HG02981 (cell line): ENCODE measurements around the gene GPRIN3.

Experiments used
- ATAC-seq: cut with Tn5 transposase; IDR thresholded peaks from one replicate; pipeline ENCODE4 v1.9.1; 2021; ENCODE audit warnings: mild to moderate bottlenecking, moderate library complexity; ENCODE audit not compliant: unreplicated experiment

GPRIN3 gene

DNA sequence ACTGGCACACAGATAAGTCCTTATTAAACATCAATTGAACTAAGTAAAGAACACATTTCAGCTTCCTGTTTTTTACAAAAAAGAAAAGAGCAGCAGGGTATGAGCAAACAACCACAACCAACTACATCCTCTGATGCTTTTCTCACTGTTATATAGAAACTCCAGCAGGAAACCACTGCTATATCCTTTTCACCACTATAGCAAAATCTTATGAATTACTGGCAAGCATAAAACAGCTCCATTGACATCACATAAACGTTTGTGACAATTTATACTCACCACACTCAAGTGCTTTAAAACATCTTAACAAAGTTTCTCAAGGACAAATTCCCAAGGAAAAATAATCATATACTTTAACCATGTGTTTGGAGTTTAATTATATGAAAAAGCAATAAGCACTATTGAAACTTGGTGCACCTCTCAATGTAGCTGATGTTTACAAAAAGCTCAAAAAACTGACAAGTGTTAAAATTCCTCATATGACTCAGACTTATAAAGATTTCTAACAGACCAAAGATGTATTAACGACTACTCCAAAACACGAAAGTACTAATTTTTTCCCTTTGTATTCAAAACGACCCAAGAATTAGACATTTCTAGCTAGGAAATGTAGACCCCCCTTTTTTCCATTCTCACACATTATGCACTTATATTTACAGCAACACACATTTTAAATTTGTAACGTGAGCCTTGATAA is 12.9 kb downstream of the GPRIN3 start:
- ATAC-seq = peak; percentile 90

DNA sequence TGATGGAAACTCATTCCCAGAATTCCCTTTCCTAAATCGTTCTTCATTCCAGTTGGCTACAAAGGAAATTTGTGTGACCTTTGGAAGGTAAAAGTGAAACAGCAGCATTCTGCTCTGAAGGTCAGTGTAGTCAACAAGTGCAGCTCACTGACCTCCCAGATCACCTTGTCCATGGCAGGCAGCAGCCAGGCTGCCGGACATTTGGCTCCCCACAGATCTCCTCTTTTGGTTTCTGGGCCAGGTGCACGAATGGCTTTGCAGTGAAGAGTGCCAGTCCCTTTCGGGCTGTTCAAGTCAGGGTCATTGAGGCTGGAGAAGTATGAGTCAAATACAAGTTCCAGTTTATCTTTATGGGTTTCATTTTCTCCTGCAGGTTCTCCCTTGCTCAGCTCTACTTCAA is 14.3 kb downstream of the GPRIN3 start:
- no peak for ATAC-seq

DNA sequence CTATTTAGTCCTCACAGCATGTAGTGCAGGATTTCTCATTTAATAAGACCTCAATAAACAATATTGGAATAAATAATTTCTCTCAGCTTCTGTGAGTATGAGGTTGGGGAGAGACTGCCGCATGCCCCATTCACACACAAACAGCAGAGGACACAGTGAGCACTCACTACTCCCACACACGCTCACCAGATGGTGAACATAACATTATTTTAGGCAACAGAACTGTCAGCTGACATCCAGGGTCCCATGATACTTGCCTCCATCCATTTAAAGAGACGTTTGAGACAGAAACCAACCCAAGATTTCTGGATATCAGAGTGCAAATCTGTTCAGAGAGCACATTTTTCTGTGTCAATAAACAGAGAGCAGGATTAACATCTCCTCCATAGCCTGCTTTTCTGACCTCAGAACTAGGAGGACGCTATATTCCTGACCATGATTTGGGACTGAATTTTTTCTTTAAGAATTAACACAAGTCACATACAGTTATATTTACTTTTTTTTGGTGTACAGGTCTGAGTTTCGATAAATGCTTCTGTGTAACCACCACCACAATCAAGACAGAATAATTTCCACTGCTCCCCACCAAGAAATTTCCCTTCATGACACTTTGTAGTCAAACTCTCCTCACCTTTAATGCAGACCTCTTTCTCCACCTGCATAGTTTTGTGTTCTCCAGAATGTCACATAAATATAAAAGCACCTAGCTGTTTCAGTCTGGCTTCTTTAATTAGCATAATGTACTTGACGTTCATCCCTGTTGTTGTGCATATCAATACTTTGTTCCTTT is 16.7 kb downstream of the GPRIN3 start:
- no peak for ATAC-seq

DNA sequence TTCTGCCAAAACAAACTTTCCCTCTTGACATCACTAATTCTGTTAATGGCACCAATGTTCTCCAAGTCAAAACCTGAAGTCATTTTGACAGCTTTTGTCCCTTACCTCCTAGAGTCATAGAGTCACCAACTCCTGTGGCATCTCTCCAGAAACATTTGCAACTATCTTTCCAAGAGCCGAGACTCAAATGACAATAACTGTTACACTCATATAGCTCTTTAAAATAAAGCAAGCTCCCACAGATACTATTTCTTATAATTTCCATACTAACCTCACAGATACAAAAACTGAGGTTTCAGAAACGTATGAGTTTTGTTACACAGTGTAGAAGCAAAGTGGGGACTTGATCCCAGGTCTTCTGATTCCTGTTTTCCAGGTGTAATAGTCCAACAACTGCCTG is 18.3 kb downstream of the GPRIN3 start:
- no peak for ATAC-seq

DNA sequence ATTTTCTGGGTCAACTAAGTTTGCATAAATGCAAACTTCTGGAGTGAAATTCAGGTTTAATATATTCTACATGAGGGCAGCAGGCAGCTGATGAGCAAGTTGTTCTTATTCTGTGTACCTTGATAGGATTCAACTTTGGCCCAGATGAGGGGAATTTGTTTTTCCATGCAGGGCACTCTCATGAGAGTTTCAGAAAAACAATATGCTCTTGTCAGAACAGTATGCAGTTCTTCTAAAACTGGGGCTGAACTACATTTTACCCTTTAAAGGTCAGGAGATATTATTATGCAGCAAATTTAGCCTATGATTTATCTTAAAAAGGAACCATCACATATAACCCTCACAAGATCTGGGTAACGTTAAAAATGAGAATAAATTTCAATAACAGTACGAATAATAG is 19.2 kb downstream of the GPRIN3 start:
- ATAC-seq = no peak

DNA sequence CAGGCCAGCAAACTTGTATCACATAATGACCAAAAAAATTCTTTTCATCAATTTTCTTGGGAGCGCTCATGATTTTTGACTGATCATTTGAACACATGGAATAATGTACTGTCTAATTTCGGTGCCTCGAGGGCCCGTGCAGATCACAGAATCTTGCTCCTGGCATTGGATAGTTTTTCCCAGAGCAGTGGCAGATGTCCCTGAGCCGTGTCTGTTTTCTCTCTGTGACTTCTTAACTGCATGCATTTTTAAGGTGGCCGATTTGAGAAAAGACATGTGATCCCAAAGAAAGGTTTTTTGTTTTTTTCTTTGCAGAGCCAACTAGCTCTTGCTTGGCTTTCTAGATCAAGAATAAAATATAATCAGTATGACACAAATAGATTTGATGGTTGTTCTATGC is 19.7 kb downstream of the GPRIN3 start:
- ATAC-seq = no peak

DNA sequence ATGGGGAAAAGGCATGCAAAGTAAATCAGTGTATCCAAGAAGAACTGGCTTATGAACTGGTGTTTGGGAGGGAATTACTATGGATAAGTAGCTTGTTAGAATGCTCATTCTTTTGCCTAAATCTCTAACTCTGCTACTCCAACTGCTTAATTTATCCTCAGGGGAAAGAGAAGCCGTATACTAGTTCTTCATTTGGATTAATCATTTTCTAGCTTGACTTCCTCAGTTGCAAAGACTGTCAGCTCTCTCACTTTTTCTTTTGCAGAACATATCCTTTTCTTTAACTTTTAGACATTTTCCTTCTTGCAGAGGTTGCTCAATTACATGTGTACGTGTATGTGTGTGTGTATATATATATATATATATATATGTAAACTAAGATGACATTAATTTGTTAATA is 21.9 kb downstream of the GPRIN3 start:
- no peak for ATAC-seq

DNA sequence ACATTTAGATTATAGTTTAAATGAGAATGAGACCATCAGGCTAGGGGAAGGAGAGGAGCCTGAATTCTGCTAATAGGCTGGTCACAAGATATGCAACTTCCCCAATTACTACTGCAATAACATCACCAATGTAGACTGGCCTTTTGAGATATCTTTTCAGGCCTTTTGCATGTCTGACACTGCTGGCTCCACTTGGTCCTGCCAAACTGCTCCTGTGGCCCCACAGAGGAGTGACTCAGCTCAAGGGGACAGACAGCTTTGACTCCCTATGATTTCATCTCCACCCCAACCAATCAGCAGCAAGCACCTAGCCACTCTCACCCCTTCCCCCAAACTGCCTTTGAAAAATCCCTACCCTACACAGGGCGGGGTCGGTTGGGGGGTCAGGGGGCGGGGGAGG is 22.8 kb downstream of the GPRIN3 start:
- ATAC-seq = no peak

DNA sequence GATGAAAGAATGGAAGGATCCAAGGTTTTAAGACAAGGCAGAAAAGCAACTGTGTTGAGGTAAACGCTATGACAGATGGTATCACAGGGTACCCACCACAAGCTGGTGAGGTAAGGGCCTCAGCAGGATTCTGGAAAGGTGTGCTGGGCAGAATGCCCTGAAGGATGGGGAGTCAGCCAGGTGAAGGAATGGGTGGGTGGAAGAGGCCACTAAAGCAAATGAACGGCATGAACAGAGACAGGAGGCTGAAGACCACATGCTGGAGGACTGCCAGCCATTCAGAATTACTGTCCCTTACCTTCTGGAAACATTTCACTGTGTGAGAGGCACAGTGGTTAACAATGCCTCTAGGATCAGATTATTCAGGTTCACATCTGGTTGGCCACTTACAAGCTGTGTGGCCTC is 23.6 kb downstream of the GPRIN3 start:
- no peak for ATAC-seq

DNA sequence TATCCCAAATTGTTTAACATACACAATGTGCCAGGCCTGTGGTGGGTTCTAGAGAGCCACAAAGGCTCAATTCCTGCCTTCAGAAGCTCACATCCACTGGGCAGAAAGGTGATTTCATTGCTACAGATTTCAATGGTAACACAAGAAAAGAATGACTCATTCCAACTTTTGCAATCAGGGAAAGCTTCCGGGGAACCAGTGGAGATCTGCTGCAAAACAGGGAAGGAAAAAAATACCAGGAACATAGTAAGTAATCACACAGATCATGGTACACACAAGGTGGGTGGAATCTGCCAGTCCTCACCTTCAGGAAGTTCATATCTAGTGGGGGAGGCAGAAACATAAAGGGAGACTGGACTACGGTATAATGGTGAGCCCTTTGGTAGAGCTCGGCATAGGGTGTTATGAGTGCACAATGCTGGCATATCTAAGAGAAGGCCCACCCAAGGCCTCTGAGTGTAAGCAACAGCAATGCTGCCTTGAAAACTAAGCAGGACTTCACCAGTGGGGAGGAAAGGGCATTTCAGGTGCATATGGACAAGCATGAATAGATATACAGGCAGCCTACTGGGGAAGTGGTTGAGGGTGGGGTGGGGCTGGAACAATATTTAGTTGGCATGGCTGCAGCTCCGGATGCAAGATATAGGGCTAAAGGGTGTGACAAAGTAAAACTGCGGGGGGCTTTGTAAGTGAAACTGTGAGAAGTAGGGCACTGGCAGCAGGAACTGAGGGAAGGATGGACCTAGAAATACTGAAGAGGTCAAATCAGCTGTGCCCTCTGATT is 24.2 kb downstream of the GPRIN3 start:
- ATAC-seq = no peak

DNA sequence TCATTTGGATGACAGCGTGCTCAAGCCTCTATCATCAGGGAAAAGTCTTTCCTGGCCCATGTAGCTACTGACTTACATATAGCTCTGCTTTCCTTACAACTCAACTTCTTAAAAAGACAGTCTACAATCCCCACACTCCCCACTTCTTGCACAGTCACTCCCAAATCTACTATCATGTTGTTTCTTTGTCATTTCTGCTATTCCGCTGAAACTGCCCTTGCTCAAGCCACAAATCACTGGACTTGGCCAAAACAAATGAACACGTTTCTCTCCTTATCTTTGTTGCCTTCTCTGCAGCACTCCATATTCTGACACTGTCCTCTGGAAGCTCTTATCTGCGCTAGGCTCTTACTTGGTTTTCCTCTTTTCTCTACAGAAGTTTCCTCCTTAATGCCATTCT is 28.2 kb downstream of the GPRIN3 start:
- ATAC-seq = no peak

DNA sequence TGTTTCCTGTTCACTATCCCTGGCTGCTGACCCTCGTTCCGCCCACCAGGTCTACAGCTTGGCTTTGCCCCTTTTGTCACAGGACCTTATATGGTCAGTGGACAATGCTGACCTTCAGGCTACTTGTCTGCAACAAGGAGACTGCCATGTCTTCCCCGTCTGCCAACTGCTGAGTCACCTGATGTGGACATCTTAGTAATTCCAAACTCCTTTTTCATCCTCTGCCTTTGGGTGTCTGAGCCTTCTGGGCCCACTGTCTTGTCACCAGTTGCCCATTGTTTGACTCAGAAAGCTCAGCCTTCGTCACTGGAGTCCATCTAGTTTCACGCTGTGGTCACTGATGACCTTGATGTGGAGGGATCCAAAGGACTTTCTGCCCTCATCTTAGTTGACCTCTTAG is 30.2 kb downstream of the GPRIN3 start:
- ATAC-seq = no peak

DNA sequence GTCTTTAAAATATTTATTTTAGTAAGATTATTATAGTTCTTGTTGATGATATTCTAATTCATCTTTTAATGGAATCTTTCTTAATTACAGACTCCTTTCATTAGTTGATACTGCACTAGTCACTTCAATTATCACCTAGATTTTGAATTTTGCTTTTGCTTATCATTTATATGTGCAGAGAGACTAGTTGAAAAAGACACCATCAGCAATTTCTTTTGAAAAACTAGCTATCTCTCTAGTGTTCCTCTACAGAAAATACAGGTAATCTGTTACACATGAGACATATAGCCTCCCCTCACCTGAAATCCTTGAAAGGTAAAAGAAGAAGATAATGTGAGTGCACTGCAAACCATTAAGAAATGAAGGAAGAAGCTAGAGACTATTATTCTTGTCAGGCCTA is 31.3 kb downstream of the GPRIN3 start:
- no peak for ATAC-seq

DNA sequence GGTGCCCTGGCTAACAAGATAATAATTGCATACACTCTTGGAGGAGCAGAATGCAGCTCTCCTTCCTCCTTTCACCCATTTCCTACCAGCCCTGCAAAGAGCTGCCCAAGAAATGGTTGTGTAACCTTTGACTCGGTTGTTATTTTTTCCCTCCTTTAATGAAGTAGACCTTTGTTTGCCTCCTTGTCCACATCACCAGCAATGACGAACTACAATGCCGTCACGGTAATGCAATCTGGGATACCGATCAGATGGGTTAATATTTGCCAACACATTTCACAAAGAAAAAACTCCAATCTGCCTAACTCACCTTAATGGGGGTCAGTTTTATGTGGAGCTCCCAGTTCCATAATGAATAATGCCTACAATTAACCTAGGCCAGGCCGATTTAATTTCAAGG is 32.0 kb downstream of the GPRIN3 start:
- ATAC-seq = no peak

DNA sequence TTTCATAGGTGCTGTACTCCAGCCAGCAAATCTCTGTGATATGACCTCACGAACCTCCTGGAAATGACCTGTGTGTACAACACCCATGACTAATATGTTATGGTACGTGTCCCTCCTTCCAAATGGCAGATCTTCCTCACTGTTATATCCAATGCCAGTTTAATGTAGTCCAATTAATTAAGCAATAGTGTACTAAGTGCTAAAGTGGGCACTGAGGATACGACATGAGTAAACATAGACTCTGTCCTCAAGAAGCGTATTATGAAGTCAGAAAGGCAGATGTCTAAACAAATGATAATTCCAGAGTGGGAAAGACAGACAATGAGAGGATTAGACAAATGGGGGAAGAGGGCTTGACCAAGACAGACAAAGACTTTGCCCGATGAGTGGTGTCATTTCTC is 33.9 kb downstream of the GPRIN3 start:
- no peak for ATAC-seq

DNA sequence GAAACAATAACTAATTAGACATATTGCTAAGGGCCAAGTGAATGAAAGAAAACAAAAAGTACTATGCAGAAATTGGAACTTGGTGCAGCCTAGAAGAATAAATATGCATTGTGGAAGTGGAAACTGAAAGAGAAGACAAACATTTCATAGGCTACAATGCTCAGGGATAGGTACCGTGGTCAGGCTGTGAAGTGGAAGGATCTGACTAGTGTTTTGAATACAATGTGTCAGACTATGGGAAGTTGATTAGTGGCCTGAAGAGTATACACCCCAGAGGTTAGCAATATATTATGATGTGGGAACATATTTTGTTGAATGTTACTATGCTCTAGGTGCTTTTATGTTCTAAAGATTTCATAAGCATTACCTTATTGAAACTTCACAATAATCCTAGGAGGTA is 36.8 kb downstream of the GPRIN3 start:
- no peak for ATAC-seq

DNA sequence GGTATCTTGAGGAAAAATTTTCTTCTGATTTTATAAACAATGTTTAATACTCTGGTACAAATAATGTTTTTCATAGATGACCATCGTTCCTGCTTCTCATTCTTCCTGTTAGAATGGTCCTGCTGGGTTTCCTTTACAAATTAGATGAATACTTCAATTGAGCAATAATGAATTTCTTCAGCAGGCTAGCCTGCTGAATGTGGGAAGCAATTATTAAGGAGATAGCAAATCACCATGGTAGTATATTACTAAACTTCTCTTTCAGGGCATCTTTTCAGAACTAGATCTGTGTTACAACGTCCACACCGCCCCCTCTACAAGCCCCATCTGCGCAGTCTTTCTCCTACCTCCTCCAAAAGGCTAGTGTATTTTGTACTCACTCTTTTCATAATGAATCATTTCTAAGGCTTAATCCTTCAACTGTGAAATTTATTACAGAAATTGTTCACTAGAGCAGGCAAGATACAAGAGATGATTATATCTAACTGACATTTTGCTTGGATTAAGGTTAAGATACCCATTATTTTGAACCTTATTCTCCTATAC is 38.4 kb downstream of the GPRIN3 start:
- ATAC-seq = no peak

DNA sequence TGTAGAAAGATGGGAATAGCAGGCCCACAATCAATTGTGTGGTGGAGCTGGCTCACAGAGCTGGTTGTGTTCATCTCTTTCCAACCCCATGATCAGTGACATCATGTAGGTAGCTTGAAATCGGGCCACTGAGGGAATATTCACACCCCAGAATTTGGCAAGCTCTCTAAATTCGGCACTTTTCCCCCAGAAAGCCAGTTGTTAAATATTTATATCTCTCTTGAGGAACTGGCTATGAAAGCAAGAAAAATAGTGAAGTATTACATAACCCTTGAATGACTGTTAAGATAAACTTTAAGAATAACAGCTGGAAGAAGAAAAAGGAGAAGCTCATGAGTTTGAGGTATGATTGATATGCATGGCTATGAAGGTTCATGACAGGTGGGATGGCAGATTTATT is 38.9 kb downstream of the GPRIN3 start:
- ATAC-seq = no peak

DNA sequence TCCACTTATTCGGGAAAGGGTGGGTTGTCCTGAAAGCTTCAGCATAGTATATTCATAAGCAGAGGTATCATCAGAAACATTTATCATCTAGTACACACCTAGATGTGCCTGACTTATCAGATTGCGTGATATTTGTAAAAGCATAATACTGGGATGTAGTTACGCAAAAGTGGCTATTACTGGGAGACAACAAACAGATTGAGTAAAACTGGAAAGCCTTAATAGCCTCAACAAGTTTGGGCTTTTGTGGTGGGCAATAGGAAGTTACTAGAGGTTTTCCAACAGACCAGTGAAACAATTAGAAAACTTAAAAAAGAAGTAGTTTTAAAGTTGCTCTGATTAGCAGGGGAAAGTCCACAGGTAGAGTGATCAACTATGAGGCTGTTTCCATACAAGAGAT is 39.8 kb downstream of the GPRIN3 start:
- ATAC-seq = no peak

DNA sequence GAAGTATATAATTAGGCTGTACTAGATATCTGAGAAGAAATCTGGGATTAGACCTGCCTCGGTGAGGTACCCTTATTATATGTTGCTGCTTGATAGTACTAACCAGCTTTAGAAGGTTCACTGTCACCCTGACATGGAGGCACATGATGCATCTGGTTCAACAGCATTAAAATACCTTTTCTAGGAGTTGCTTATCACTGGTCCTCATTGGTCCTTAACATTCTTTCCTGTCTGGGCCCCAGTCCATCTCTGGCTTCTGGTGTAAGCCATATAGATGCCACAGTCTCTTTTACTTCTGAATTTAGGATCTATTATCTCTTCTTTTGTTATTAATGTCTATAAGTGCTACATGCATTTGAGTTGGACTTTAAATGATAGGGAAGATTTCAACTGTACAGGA is 40.2 kb downstream of the GPRIN3 start:
- no peak for ATAC-seq

DNA sequence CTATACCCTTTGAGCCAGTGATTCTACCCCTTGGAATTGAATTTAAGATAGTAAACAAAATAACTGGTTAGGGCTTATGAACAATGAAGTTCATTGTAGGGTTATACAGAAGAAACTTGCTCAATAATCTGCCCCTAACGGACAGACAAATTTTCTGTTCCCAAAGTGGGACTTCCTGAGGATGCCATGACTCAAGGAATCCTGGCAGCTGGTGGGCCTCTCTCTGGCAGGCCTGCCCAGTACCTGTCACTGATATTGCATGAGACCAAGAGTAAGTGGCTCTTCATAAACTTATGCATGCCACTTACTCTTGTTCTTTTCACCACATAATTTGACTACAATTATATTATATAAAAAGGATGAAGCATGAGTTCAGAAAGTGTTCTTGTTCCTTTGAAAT is 41.5 kb downstream of the GPRIN3 start:
- ATAC-seq = no peak

DNA sequence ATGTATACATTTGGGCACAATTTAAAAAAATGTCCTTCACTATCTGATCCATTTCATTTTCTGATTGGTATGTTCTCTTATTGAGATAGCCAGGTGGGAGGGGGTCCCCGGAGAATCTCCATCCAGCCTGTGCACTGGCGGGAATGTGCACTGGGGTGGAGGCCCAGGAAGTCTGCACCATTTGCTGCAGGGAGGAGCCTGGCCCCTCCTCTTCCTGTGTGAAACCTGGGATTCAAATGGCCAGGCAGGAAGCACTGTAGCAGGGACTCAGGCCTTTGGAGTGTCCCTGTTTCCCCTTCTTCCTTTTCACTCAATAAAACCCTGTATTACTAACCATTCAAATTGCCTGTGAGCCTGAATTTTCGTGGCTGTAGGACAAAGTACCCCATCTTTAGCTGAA is 44.3 kb downstream of the GPRIN3 start:
- ATAC-seq = no peak
